SK-N-SH (cell line): ENCODE results near the gene SLC26A8. TPM values are rescaled to one million over a fixed set of nuclear protein-coding genes. Genes with fewer than 3 reads are reported as not detected.

Experiments used
- CTCF ChIA-PET: fragments of 300-600, 350-600 bp; formaldehyde crosslinking; extraction: SDS; loops from one replicate; lab custom pipeline; 2021; lab: Yijun Ruan, JAX
- POLR2A ChIA-PET: fragments of 350-600 bp; sonication (Branson Sonifier 250); formaldehyde crosslinking; extraction: SDS; loops from one replicate; lab custom pipeline; 2020; ENCODE audit warnings: antibody characterized with exemption, inconsistent platforms; lab: Yijun Ruan, JAX
- DNase-seq: peaks from one replicate; pipeline ENCODE4 v3.0.0; 2012
- H2AFZ ChIP-seq: fragments of 200-600 bp; sonication (generic); 2 replicates; pipeline ENCODE4 v1.8.1; 2016; ENCODE audit warnings: antibody characterized with exemption, mild to moderate bottlenecking, low read depth
- H3F3A ChIP-seq: fragments of 200-600 bp; sonication (generic); replicated peaks from 2 replicates; pipeline ENCODE3; 2016; ENCODE audit warnings: antibody characterized with exemption, mild to moderate bottlenecking; ENCODE audit not compliant: insufficient read depth
- H3K27ac ChIP-seq, 2 experiments: fragments of 200-500 bp in 1 of 2; fragments of 200-600 bp in 1 of 2; sonication (Bioruptor generic) in 1 of 2; sonication (generic), shearing (Covaris generic) in 1 of 2; 2 replicates each; pipeline versions ENCODE4 v1.5.1 to v1.6.1; 2014 to 2016; ENCODE audit warnings: low read depth in 2 of 2, inconsistent platforms in 1 of 2, low read length in 1 of 2, mild to moderate bottlenecking in 1 of 2, mixed read lengths in 1 of 2
- H3K27me3 ChIP-seq: fragments of 200-600 bp; sonication (generic), shearing (Covaris generic); 2 replicates; pipeline ENCODE4 v1.6.1; 2016; ENCODE audit warnings: mixed run types; ENCODE audit not compliant: insufficient read depth
- H3K36me3 ChIP-seq, 2 experiments: fragments of 200-500 bp in 1 of 2; fragments of 200-600 bp in 1 of 2; sonication (Bioruptor generic) in 1 of 2; sonication (generic) in 1 of 2; replicated peaks in 1 of 2; 2 replicates each; pipeline versions ENCODE3 to v1.5.1; 2014 to 2016; ENCODE audit warnings: low read length in 1 of 2, mild to moderate bottlenecking in 1 of 2; ENCODE audit not compliant: insufficient read depth in 2 of 2, control insufficient read depth in 1 of 2
- H3K4me1 ChIP-seq, 2 experiments: fragments of 200-500 bp in 1 of 2; fragments of 200-600 bp in 1 of 2; sonication (Bioruptor generic) in 1 of 2; sonication (generic), shearing (Covaris generic) in 1 of 2; 2 replicates each; pipeline versions ENCODE4 v1.5.1 to v1.6.1; 2014 to 2016; ENCODE audit warnings: low read depth in 1 of 2, low read length in 1 of 2, mixed run types in 1 of 2; ENCODE audit not compliant: insufficient read depth in 2 of 2, control insufficient read depth in 1 of 2
- H3K4me2 ChIP-seq: fragments of 200-600 bp; sonication (generic), shearing (Covaris generic); 2 replicates; pipeline ENCODE4 v1.6.1; 2017; ENCODE audit warnings: mixed run types
- H3K4me3 ChIP-seq, 2 experiments: fragments of 200-500 bp in 1 of 2; fragments of 200-600 bp in 1 of 2; sonication (Bioruptor generic) in 1 of 2; sonication (generic), shearing (Covaris generic) in 1 of 2; 2 replicates each; pipeline versions ENCODE4 v1.5.1 to v1.8.1; 2014 to 2016; ENCODE audit warnings: low read depth in 2 of 2, inconsistent platforms in 1 of 2, low read length in 1 of 2, mild to moderate bottlenecking in 1 of 2, mixed read lengths in 1 of 2, moderate library complexity in 1 of 2
- H3K79me2 ChIP-seq: fragments of 200-600 bp; sonication (generic); 2 replicates; pipeline ENCODE4 v1.8.1; 2017; ENCODE audit warnings: mild to moderate bottlenecking; ENCODE audit not compliant: insufficient read depth
- H3K9ac ChIP-seq: fragments of 200-600 bp; sonication (generic); 2 replicates; pipeline ENCODE4 v1.6.1; 2017; ENCODE audit warnings: mixed run types
- H3K9me2 ChIP-seq: fragments of 200-600 bp; sonication (generic); 2 replicates; pipeline ENCODE4 v1.6.1; 2017; ENCODE audit warnings: mixed run types
- H3K9me3 ChIP-seq: fragments of 200-600 bp; sonication (generic); 2 replicates; pipeline ENCODE4 v1.6.1; 2017; ENCODE audit warnings: mixed run types, mild to moderate bottlenecking, moderate library complexity
- H4K20me1 ChIP-seq: fragments of 200-600 bp; sonication (generic); 2 replicates; pipeline ENCODE4 v1.6.1; 2017; ENCODE audit warnings: mild to moderate bottlenecking, mixed run types; ENCODE audit not compliant: insufficient read depth
- CHD2 ChIP-seq: fragments of 150-350 bp; IDR thresholded peaks from 2 replicates; pipeline ENCODE4 v1.6.1; 2018; ENCODE audit warnings: low read length; ENCODE audit not compliant: partially characterized antibody
- ELF1 ChIP-seq: IDR thresholded peaks from 2 replicates; pipeline ENCODE4 v1.4.0; 2012
- EZH2phosphoT487 ChIP-seq: fragments of 200-600 bp; sonication (generic); IDR thresholded peaks from 2 replicates; pipeline ENCODE4 v1.6.1; 2017; ENCODE audit warnings: low read depth, mixed run types, mild to moderate bottlenecking, antibody characterized with exemption, moderate library complexity, borderline replicate concordance
- FOSL2 ChIP-seq: IDR thresholded peaks from 2 replicates; pipeline ENCODE4 v1.4.0; 2012; ENCODE audit warnings: low read depth, mild to moderate bottlenecking, moderate library complexity, borderline replicate concordance
- FOXJ3 ChIP-seq: sonication (generic); formaldehyde crosslinking; IDR thresholded peaks from 2 replicates; pipeline ENCODE4 v1.5.1; 2020; ENCODE audit warnings: mild to moderate bottlenecking, missing genetic modification reagents
- GATA2 ChIP-seq: sonication (generic); formaldehyde crosslinking; IDR thresholded peaks from 2 replicates; pipeline ENCODE4 v1.5.0; 2020; ENCODE audit warnings: mild to moderate bottlenecking, missing genetic modification reagents
- IRF3 ChIP-seq: fragments of 150-350 bp; IDR thresholded peaks from 2 replicates; pipeline ENCODE4 v1.6.1; 2016; ENCODE audit warnings: mild to moderate bottlenecking, low read depth, low read length
- MEF2A ChIP-seq: IDR thresholded peaks from 2 replicates; pipeline ENCODE4 v1.4.0; 2012; ENCODE audit warnings: low read depth, borderline replicate concordance
- NFIC ChIP-seq: IDR thresholded peaks from 2 replicates; pipeline ENCODE4 v1.4.0; 2012; ENCODE audit warnings: borderline replicate concordance
- NRF1 ChIP-seq: IDR thresholded peaks from 2 replicates; pipeline ENCODE4 v1.6.1; 2012; ENCODE audit warnings: low read depth, mild to moderate bottlenecking, low read length
- RCOR1 ChIP-seq: fragments of 150-350 bp; IDR thresholded peaks from 2 replicates; pipeline ENCODE4 v1.6.1; 2017; ENCODE audit warnings: antibody characterized with exemption, low read length
- REST ChIP-seq: IDR thresholded peaks from 2 replicates; pipeline ENCODE4 v1.6.1; 2012; ENCODE audit warnings: mild to moderate bottlenecking, low read depth, low read length, moderate library complexity
- RXRA ChIP-seq: IDR thresholded peaks from 2 replicates; pipeline ENCODE4 v1.4.0; 2012; ENCODE audit warnings: low read depth, mild to moderate bottlenecking, borderline replicate concordance
- TCF12 ChIP-seq: IDR thresholded peaks from 2 replicates; pipeline ENCODE4 v1.4.0; 2012
- TEAD4 ChIP-seq: IDR thresholded peaks from 2 replicates; pipeline ENCODE4 v1.4.0; 2012; ENCODE audit warnings: mild to moderate bottlenecking, borderline replicate concordance; ENCODE audit not compliant: insufficient read depth
- ZBTB33 ChIP-seq: IDR thresholded peaks from 2 replicates; pipeline ENCODE4 v1.4.0; 2012; ENCODE audit warnings: low read depth, borderline replicate concordance
- WGBS: methylation state at CpG from one replicate; pipeline ENCODE4 v1.1.6; 2017; ENCODE audit warnings: low lambda C conversion rate; 5-methylcytosine and 5-hydroxymethylcytosine counted together
- polyA plus RNA-seq, 3 experiments: library from polyadenylated mRNA; depleted of rRNA; stranded (reverse); fragments of >200 nt; gene quantifications; 2 replicates each; pipeline ENCODE4 v1.2.3, GENCODE V29; 2012

The SLC26A8 gene
- polyA plus RNA-seq, 1 of the 3 experiments (the other 2 are of a cell fraction) = not detected

- Histone ChIP-seq H3K9me2 (no peaks in the 10 kb centered on the region), H2AFZ (no peak overlapping the region), H3K79me2 (no peaks in the 10 kb centered on the region), H3K4me1 (no peaks in the 10 kb centered on the region), H4K20me1 (no peaks in the 10 kb centered on the region), H3K36me3 (no peaks in the 10 kb centered on the region), H3K4me3 (no peak overlapping the region), H3K9ac (no peak overlapping the region), H3F3A (no peaks in the 10 kb centered on the region), H3K4me2 (no peak overlapping the region), H3K27ac (no peak overlapping the region), H3K27me3 (peaks cover 8% of the 10 kb centered on the region; the same call in 1 of the 2 replicates), H3K9me3 (no peaks in the 10 kb centered on the region)
- ChIA-PET CTCF (interaction anchor here (0.6 to 1.1 kb wide), 3 partner anchors 25 to 575 kb away, joined by 3 read pairs; no protein-coding TSS in a partner anchor), POLR2A (no interaction called here)
- no peak for TF ChIP-seq FOXJ3 (CRISPR knock-in tag)
- no peak for TF ChIP-seq RXRA
- TF ChIP-seq EZH2phosphoT487 = no peak
- TF ChIP-seq RCOR1 = no peak
- no peak for TF ChIP-seq ZBTB33
- no peak for TF ChIP-seq FOSL2
- no peak for TF ChIP-seq ELF1
- TF ChIP-seq MEF2A = no peak
- TF ChIP-seq NFIC = no peak
- TF ChIP-seq IRF3 = no peak
- TF ChIP-seq TEAD4 = no peak
- no peak for TF ChIP-seq GATA2 (CRISPR knock-in tag)
- TF ChIP-seq CHD2 = no peak
- no peak for TF ChIP-seq REST
- no peak for TF ChIP-seq TCF12
- no peak for TF ChIP-seq NRF1
- DNase-seq = no peak
- WGBS = 77% methylated on average over 8 of the region's 8 CpGs
Measured at GRCh38 chr6:35955071-35955470, 69.4 kb downstream of the SLC26A8 start.
